Skeletal muscle cell (primary cell): ENCODE measurements around the gene PRKCZ.

Experiments
- DNase-seq: peaks from one replicate; pipeline ENCODE4 v3.0.0-alpha.2; 2010; ENCODE audit warnings: low read depth
- H3K4me3 ChIP-seq: 2 replicates; pipeline ENCODE4 v1.5.1; 2011; ENCODE audit warnings: low read depth, mild to moderate bottlenecking, control low read depth, low read length, moderate library complexity

Gene PRKCZ

GRCh38 chr1:2165646-2166045, 115.4 kb downstream of the PRKCZ start:
- no peak for DNase-seq
- H3K4me3 ChIP-seq, result no peak overlapping the region

GRCh38 chr1:2166254-2166653, 116.0 kb downstream of the PRKCZ start:
- no peak for DNase-seq

GRCh38 chr1:2166695-2167094, 116.5 kb downstream of the PRKCZ start:
- no peak overlapping the region for H3K4me3 ChIP-seq
- DNase-seq, result no peak

More at GRCh38 chr1:2166254-2166653, 116.0 kb downstream of the PRKCZ start:
- H3K4me3 ChIP-seq, result no peak overlapping the region

- no peak for DNase-seq
- no peak overlapping the region for H3K4me3 ChIP-seq
These were observed 117.9 kb downstream of the PRKCZ start for GRCh38 chr1:2168090-2168489.

- no peak for DNase-seq
- H3K4me3 ChIP-seq, result no peak overlapping the region
These were observed 118.3 kb downstream of the PRKCZ start for GRCh38 chr1:2168535-2168934.

- no peak for DNase-seq
- H3K4me3 ChIP-seq, result no peak overlapping the region
These were observed 119.1 kb downstream of the PRKCZ start for GRCh38 chr1:2169200-2169836.

- no peak overlapping the region for H3K4me3 ChIP-seq
- no peak for DNase-seq
These were observed 120.0 kb downstream of the PRKCZ start for GRCh38 chr1:2170211-2170610.

- H3K4me3 ChIP-seq, result no peak overlapping the region
- DNase-seq, result no peak
These were observed 121.8 kb downstream of the PRKCZ start for GRCh38 chr1:2172012-2172411.

- no peak overlapping the region for H3K4me3 ChIP-seq
- no peak for DNase-seq
These were observed 122.4 kb downstream of the PRKCZ start for GRCh38 chr1:2172551-2173146.

- no peak for DNase-seq
- no peak overlapping the region for H3K4me3 ChIP-seq
These were observed 123.5 kb downstream of the PRKCZ start for GRCh38 chr1:2173546-2174347.

GRCh38 chr1:2174348-2175054, 124.3 kb downstream of the PRKCZ start:
- no peak for DNase-seq
- H3K4me3 ChIP-seq, result peak overlapping the region; percentile 32

- H3K4me3 ChIP-seq, result peak overlapping the region; percentile 32
- no peak for DNase-seq
These were observed 124.8 kb downstream of the PRKCZ start for GRCh38 chr1:2175055-2175414.

- H3K4me3 ChIP-seq, result no peak overlapping the region
- DNase-seq, result no peak
These were observed 125.7 kb downstream of the PRKCZ start for GRCh38 chr1:2175681-2176454.

GRCh38 chr1:2176615-2177014, 126.4 kb downstream of the PRKCZ start:
- no peak for DNase-seq
- no peak overlapping the region for H3K4me3 ChIP-seq

GRCh38 chr1:2177541-2177940, 127.3 kb downstream of the PRKCZ start:
- no peak for DNase-seq
- H3K4me3 ChIP-seq, result no peak overlapping the region

GRCh38 chr1:2177946-2178538, 127.8 kb downstream of the PRKCZ start:
- no peak overlapping the region for H3K4me3 ChIP-seq

GRCh38 chr1:2178875-2179274, 128.7 kb downstream of the PRKCZ start:
- DNase-seq, result no peak
- H3K4me3 ChIP-seq, result no peak overlapping the region

More at GRCh38 chr1:2177946-2178538, 127.8 kb downstream of the PRKCZ start:
- no peak for DNase-seq

GRCh38 chr1:2179283-2180013, 129.2 kb downstream of the PRKCZ start:
- H3K4me3 ChIP-seq, result no peak overlapping the region
- DNase-seq, result no peak
